CD14-positive monocyte (primary cell): ENCODE results near the gene IFI27. TPM values are rescaled to one million over a fixed set of nuclear protein-coding genes. Genes with fewer than 3 reads are reported as not detected.

Source experiments
- DNase-seq, 3 donors: peaks; one replicate each; pipeline ENCODE4 v3.0.0-alpha.2; 2011 to 2022
- H2AFZ ChIP-seq: 2 replicates; pipeline ENCODE4 v1.6.0; 2012; ENCODE audit warnings: mild to moderate bottlenecking, low read depth, low read length, inconsistent platforms; ENCODE audit not compliant: insufficient read depth, poor library complexity, severe bottlenecking
- H3K27ac ChIP-seq, 2 donors: 1 replicate in 1 of 2; 2 replicates in 1 of 2; pipeline ENCODE4 v1.5.1; 2012 to 2013; ENCODE audit warnings: low read length in 2 of 2, control low read depth in 1 of 2, inconsistent platforms in 1 of 2, low read depth in 1 of 2, mild to moderate bottlenecking in 1 of 2
- H3K27me3 ChIP-seq, 2 donors: one replicate each; pipeline versions ENCODE4 v1.6.0 to v1.6.1; 2011 to 2013; ENCODE audit warnings: low read length in 2 of 2; ENCODE audit not compliant: control insufficient read depth in 2 of 2, insufficient read depth in 2 of 2
- H3K36me3 ChIP-seq, 2 donors: replicated peaks in 1 of 2; 1 replicate in 1 of 2; 2 replicates in 1 of 2; pipeline versions ENCODE4 v1.5.1 to v1.6.1; 2012 to 2013; ENCODE audit warnings: low read length in 2 of 2, control low read depth in 1 of 2, inconsistent platforms in 1 of 2, mild to moderate bottlenecking in 1 of 2; ENCODE audit not compliant: insufficient read depth in 2 of 2, control insufficient read depth in 1 of 2
- H3K4me1 ChIP-seq, 2 donors: 1 replicate in 1 of 2; 2 replicates in 1 of 2; pipeline versions ENCODE4 v1.5.1 to v1.6.1; 2012 to 2013; ENCODE audit warnings: low read length in 2 of 2, control low read depth in 1 of 2, inconsistent platforms in 1 of 2, mild to moderate bottlenecking in 1 of 2, moderate library complexity in 1 of 2; ENCODE audit not compliant: insufficient read depth in 2 of 2, control insufficient read depth in 1 of 2
- H3K4me2 ChIP-seq: replicated peaks from 2 replicates; pipeline ENCODE3; 2012; ENCODE audit warnings: low read length, moderate library complexity, mild to moderate bottlenecking; ENCODE audit not compliant: poor library complexity, severe bottlenecking; ENCODE audit errors: extremely low read depth
- H3K4me3 ChIP-seq, 3 experiments: fragments of 200-600 bp in 1 of 3; sonication (generic) in 1 of 3; replicated peaks in 1 of 3; 1 replicate in 2 of 3; 2 replicates in 1 of 3; pipeline ENCODE4 v1.5.1; 2011 to 2013; ENCODE audit warnings: low read length in 3 of 3, mild to moderate bottlenecking in 3 of 3, control low read depth in 2 of 3, low read depth in 2 of 3, inconsistent platforms in 1 of 3, moderate library complexity in 1 of 3
- H3K79me2 ChIP-seq: 2 replicates; pipeline ENCODE4 v1.6.0; 2012; ENCODE audit warnings: mild to moderate bottlenecking, control low read depth, inconsistent platforms, low read length, moderate library complexity; ENCODE audit not compliant: insufficient read depth
- H3K9ac ChIP-seq: 2 replicates; pipeline ENCODE4 v1.6.0; 2017; ENCODE audit warnings: low read length, mild to moderate bottlenecking; ENCODE audit not compliant: insufficient read depth, poor library complexity, severe bottlenecking
- H3K9me3 ChIP-seq, 2 donors: replicated peaks in 1 of 2; 1 replicate in 1 of 2; 2 replicates in 1 of 2; pipeline versions ENCODE4 v1.5.1 to v1.6.1; 2012 to 2013; ENCODE audit warnings: low read length in 2 of 2, control low read depth in 1 of 2; ENCODE audit not compliant: control insufficient read depth in 1 of 2, insufficient read depth in 1 of 2
- H4K20me1 ChIP-seq: 2 replicates; pipeline ENCODE4 v1.6.0; 2012; ENCODE audit warnings: mild to moderate bottlenecking, low read length, control low read depth, moderate library complexity; ENCODE audit not compliant: insufficient read depth
- H3K27ac Mint-ChIP-seq, 7 donors: one replicate each; pipeline ENCODE4 v1.8.0; 2020; ENCODE audit warnings: mild to moderate bottlenecking in 7 of 7, mixed read lengths in 7 of 7, moderate library complexity in 6 of 7, inconsistent platforms in 2 of 7
- H3K27me3 Mint-ChIP-seq, 3 donors: one replicate each; pipeline ENCODE4 v1.8.0; 2021 to 2022; ENCODE audit warnings: low read depth in 3 of 3, mild to moderate bottlenecking in 3 of 3, mixed read lengths in 3 of 3, moderate library complexity in 3 of 3, inconsistent platforms in 1 of 3
- H3K36me3 Mint-ChIP-seq, 2 donors: one replicate each; pipeline ENCODE4 v1.8.0; 2020; ENCODE audit warnings: mixed read lengths in 2 of 2, inconsistent platforms in 1 of 2, mild to moderate bottlenecking in 1 of 2
- H3K4me1 Mint-ChIP-seq: one replicate; pipeline ENCODE4 v1.8.0; 2020; ENCODE audit warnings: mild to moderate bottlenecking, mixed read lengths
- H3K4me3 Mint-ChIP-seq, 2 donors: one replicate each; pipeline ENCODE4 v1.8.0; 2020; ENCODE audit warnings: mild to moderate bottlenecking in 2 of 2, mixed read lengths in 2 of 2, moderate library complexity in 1 of 2
- H3K9me3 Mint-ChIP-seq, 7 donors: one replicate each; pipeline ENCODE4 v1.8.0; 2020 to 2022; ENCODE audit warnings: mixed read lengths in 7 of 7, mild to moderate bottlenecking in 6 of 7, moderate library complexity in 6 of 7, inconsistent platforms in 2 of 7
- CTCF ChIP-seq: fragments of 200-600 bp; IDR thresholded peaks from one replicate; pipeline ENCODE4 v1.8.0; 2022; ENCODE audit warnings: antibody characterized with exemption, mild to moderate bottlenecking
- WGBS: methylation state at CpG from one replicate; pipeline ENCODE4 v1.1.5; 2013; ENCODE audit warnings: missing lambda C conversion rate; ENCODE audit not compliant: insufficient coverage; 5-methylcytosine and 5-hydroxymethylcytosine counted together
- intact Hi-C, 2 donors: fragments of 100-400 bp; cut with micrococcal nuclease; formaldehyde crosslinking; loops; one replicate each; pipeline versions ENCODE4 v1.15.0 to v1.15.1; 2023
- polyA plus RNA-seq, 3 donors: library from polyadenylated mRNA; depleted of rRNA in 1 of 3; unstranded in 2 of 3; stranded (reverse) in 1 of 3; fragments of 300-500 nt in 2 of 3; fragments of >200 nt in 1 of 3; fragmentation: Illumina TruSeq in 2 of 3; gene quantifications; 1 replicate in 2 of 3; 2 replicates in 1 of 3; pipeline ENCODE4 v1.2.3, GENCODE V29; 2012 to 2021

IFI27 gene
- polyA plus RNA-seq, 3 donors = 3.0 to 3.9 (median 3.3) TPM

- Histone ChIP-seq H3K4me1 (peaks cover 6 to 10% of the 10 kb centered on the region in 2 donors), H3K4me3 (no peak overlapping the region), H3K27ac (no peak overlapping the region), H3K9me3 (no peaks in the 10 kb centered on the region), H3K27me3 (no peaks in the 10 kb centered on the region), H2AFZ (no peak overlapping the region), H3K4me2 (no peak overlapping the region), H3K9ac (no peak overlapping the region), H3K36me3 (no peaks in the 10 kb centered on the region), H3K79me2 (no peaks in the 10 kb centered on the region), H4K20me1 (no peaks in the 10 kb centered on the region)
- Mint-ChIP-seq H3K9me3 (no peaks in the 10 kb centered on the region), H3K4me1 (peaks cover 16% of the 10 kb centered on the region), H3K27me3 (peaks cover 0 to 1% (median 0%) of the 10 kb centered on the region in 3 donors), H3K27ac (no peak overlapping the region), H3K36me3 (peaks cover 0 to 15% of the 10 kb centered on the region in 2 donors), H3K4me3 (no peak overlapping the region)
- 80% methylated on average over 2 of the region's 4 CpGs for WGBS
- no peak for TF ChIP-seq CTCF
- no peak for DNase-seq
- intact Hi-C loops = no loop called here
Measured at GRCh38 chr14:94100847-94101246, 9.7 kb upstream of the IFI27 start.

GRCh38 chr14:94101748-94102147 is 8.8 kb upstream of the IFI27 start:
- no peaks in the 10 kb centered on the region for H4K20me1 ChIP-seq
- no peaks in the 10 kb centered on the region for H3K79me2 ChIP-seq
- H3K4me1 ChIP-seq = peaks cover 6 to 10% of the 10 kb centered on the region in 2 donors
- H3K27me3 ChIP-seq = no peaks in the 10 kb centered on the region
- no peak overlapping the region for H3K4me3 ChIP-seq
- no peak for TF ChIP-seq CTCF
- intact Hi-C loops = no loop called here
- no peaks in the 10 kb centered on the region for H3K36me3 ChIP-seq
- no peaks in the 10 kb centered on the region for H3K9me3 ChIP-seq
- Mint-ChIP-seq H3K4me1 (peaks cover 16% of the 10 kb centered on the region), H3K36me3 (peaks cover 0 to 14% of the 10 kb centered on the region in 2 donors), H3K9me3 (no peaks in the 10 kb centered on the region), H3K4me3 (no peak overlapping the region), H3K27me3 (peaks cover 0 to 1% (median 0%) of the 10 kb centered on the region in 3 donors), H3K27ac (no peak overlapping the region)
- no peak overlapping the region for H3K27ac ChIP-seq
- no peak overlapping the region for H2AFZ ChIP-seq
- DNase-seq = no peak
- WGBS = 98% methylated on average over 6 of the region's 10 CpGs
- no peak overlapping the region for H3K4me2 ChIP-seq
- H3K9ac ChIP-seq = no peak overlapping the region
